RWPE2 (cell line): Measurements from ENCODE around the gene CDC73.
"Not testable (repeated sequence)": the region's sequence is repeated elsewhere in the genome, so short reads cannot be mapped to it uniquely, and the experiment has no call there.

Source experiments
- ATAC-seq: fragments of 200-7000 bp; cut with Tn5 transposase; 3 replicates; pipeline ENCODE4 v1.9.1; 2021; ENCODE audit warnings: low read depth
- DNase-seq: peaks from one replicate; pipeline ENCODE4 v3.0.0-alpha.2; 2020; ENCODE audit warnings: low spot score
- H3K27ac ChIP-seq: fragments of 450-650 bp; 2 replicates; pipeline ENCODE4 v1.5.1; 2017; ENCODE audit warnings: mild to moderate bottlenecking; ENCODE audit not compliant: poor library complexity, severe bottlenecking
- H3K27me3 ChIP-seq: fragments of 250-450 bp; sonication (Bioruptor Pico); 2 replicates; pipeline ENCODE4 v1.5.1; 2021; ENCODE audit warnings: mild to moderate bottlenecking, moderate library complexity; ENCODE audit not compliant: insufficient read depth, poor library complexity, severe bottlenecking
- H3K36me3 ChIP-seq: fragments of 250-450 bp; sonication (Bioruptor Pico); 2 replicates; pipeline ENCODE4 v1.5.1; 2020; ENCODE audit warnings: low read depth, mild to moderate bottlenecking, moderate library complexity
- H3K4me1 ChIP-seq: fragments of 250-450 bp; sonication (Bioruptor Pico); 2 replicates; pipeline ENCODE4 v1.5.1; 2021; ENCODE audit warnings: mild to moderate bottlenecking, moderate library complexity; ENCODE audit not compliant: insufficient read depth, poor library complexity, severe bottlenecking
- H3K4me3 ChIP-seq: fragments of 250-450 bp; sonication (Bioruptor Pico); 2 replicates; pipeline ENCODE4 v1.5.1; 2021; ENCODE audit warnings: mild to moderate bottlenecking, moderate library complexity; ENCODE audit not compliant: severe bottlenecking
- H3K9me3 ChIP-seq: fragments of 250-450 bp; sonication (Bioruptor Pico); 2 replicates; pipeline ENCODE4 v1.5.1; 2021; ENCODE audit warnings: mild to moderate bottlenecking, moderate library complexity; ENCODE audit not compliant: severe bottlenecking
- CTCF ChIP-seq: fragments of 450-650 bp; IDR thresholded peaks from one replicate; pipeline ENCODE4 v1.5.1; 2017; ENCODE audit warnings: mild to moderate bottlenecking, moderate library complexity; ENCODE audit not compliant: poor library complexity, severe bottlenecking

The CDC73 gene

GRCh38 chr1:193115629-193116227 lies 6.1 kb upstream of the CDC73 start:
- ATAC-seq (peak; percentile 98), DNase-seq (peak; percentile 77)
- no peak overlapping the region for H3K4me3 ChIP-seq
- peaks cover 24% of the 10 kb centered on the region for H3K4me1 ChIP-seq
- H3K27ac ChIP-seq: peak overlapping the region; percentile 55
- no peaks in the 10 kb centered on the region for H3K27me3 ChIP-seq
- TF ChIP-seq CTCF: no peak
- H3K9me3 ChIP-seq: no peaks in the 10 kb centered on the region
- no peaks in the 10 kb centered on the region for H3K36me3 ChIP-seq

DNA sequence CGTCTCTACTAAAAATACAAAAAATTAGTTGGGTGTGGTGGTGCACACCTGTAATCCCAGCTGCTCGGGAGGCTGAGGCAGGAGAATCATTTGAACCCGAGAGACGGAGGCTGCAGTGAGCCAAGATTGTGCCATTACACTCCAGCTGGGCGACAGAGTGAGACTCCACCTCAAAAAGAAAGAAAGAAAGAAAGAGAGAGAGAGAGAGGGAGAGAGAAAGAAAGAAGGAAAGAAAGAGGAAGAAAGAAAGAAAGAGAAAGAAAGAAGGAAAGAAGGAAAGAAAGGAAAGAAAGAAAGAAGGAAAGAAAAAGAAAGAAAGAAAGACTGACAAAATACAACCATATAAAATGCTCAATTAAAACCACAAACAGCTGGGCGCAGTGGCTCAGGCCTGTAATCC lies 4.7 kb upstream of the CDC73 start:
- not testable (repeated sequence) for H3K36me3 ChIP-seq, H3K9me3 ChIP-seq, H3K27ac ChIP-seq, H3K4me3 ChIP-seq, ATAC-seq, H3K27me3 ChIP-seq, DNase-seq
- H3K4me1 ChIP-seq: peaks cover 15% of the 10 kb centered on the region

- ATAC-seq: no peak
- H3K9me3 ChIP-seq: no peaks in the 10 kb centered on the region
- TF ChIP-seq CTCF: no peak
These were observed 3.6 kb upstream of the CDC73 start for GRCh38 chr1:193118194-193118593.

DNA sequence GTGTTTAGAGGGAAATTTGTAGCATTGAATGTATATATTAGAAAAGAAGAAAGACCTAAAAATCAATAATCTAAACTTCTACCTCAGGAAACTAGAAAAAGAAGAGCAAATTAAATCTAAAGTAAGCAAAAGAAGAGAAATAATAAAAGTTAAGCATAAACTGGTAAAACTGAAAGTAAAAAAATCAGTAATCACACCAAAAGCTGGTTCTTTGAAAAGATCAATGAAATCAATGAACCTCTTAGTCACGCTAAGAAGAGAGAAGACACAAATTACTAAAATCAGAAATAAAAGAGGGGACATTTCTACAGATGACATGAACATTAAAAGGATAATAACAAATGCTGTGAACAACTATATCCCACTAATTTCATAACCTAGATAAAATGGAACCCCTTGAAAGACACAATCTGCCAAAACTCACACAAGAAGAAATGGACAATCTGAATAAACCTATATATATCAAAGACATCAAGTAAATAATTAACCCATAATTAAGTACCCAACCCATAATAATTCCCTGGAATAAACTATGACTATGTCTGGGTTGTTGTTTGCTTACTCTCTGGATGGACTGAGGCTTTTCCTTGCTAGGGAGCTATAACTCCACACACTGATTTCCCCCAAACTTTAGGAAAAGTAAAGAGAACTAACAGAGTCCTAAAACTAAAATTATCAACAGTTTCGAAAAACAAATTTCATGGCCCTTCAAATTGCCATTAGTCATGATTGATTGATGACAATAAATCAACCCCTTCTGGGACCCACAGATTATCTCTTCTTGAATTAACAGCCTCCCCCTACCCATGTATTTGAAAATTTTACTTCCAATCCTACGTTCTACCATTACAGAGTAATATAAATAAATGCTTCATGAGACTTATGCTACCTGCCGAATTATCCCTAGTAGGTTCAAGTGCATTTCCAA lies 2.8 kb upstream of the CDC73 start:
- Histone ChIP-seq H3K27ac (no peak overlapping the region), H3K9me3 (no peaks in the 10 kb centered on the region), H3K27me3 (no peaks in the 10 kb centered on the region), H3K4me3 (no peak overlapping the region), H3K4me1 (peaks cover 21% of the 10 kb centered on the region), H3K36me3 (no peaks in the 10 kb centered on the region)
- TF ChIP-seq CTCF: no peak
- ATAC-seq (no peak), DNase-seq (no peak)

More at GRCh38 chr1:193118194-193118593, 3.6 kb upstream of the CDC73 start:
- Histone ChIP-seq H3K36me3 (no peaks in the 10 kb centered on the region), H3K4me3 (no peak overlapping the region), H3K4me1 (peaks cover 15% of the 10 kb centered on the region), H3K27ac (no peak overlapping the region), H3K27me3 (no peaks in the 10 kb centered on the region)
- DNase-seq: no peak

GRCh38 chr1:193120604-193121166 lies 1.1 kb upstream of the CDC73 start:
- peaks cover 8% of the 10 kb centered on the region for H3K36me3 ChIP-seq
- no peaks in the 10 kb centered on the region for H3K9me3 ChIP-seq
- no peaks in the 10 kb centered on the region for H3K27me3 ChIP-seq
- no peak overlapping the region for H3K27ac ChIP-seq
- no peak for TF ChIP-seq CTCF
- ATAC-seq (no peak), DNase-seq (no peak)
- no peak overlapping the region for H3K4me3 ChIP-seq
- peaks cover 18% of the 10 kb centered on the region for H3K4me1 ChIP-seq
